ES-I3 (cell line): ENCODE data around the gene ITGA8.
"Not testable (repeated sequence)": the region's sequence is repeated elsewhere in the genome, so short reads cannot be mapped to it uniquely, and the experiment has no call there.

ENCODE experiments used
- H3K36me3 ChIP-seq: 2 replicates; pipeline ENCODE4 v1.6.1; 2013; ENCODE audit warnings: mild to moderate bottlenecking, low read length, control low read depth, moderate library complexity; ENCODE audit not compliant: insufficient read depth
- H3K4me1 ChIP-seq: 2 replicates; pipeline ENCODE4 v1.6.1; 2013; ENCODE audit warnings: mild to moderate bottlenecking, control low read depth, low read length; ENCODE audit not compliant: insufficient read depth
- H3K9ac ChIP-seq: 2 replicates; pipeline ENCODE4 v1.6.1; 2013; ENCODE audit warnings: low read depth, mild to moderate bottlenecking, low read length, moderate library complexity
- H3K9me3 ChIP-seq: 2 replicates; pipeline ENCODE4 v1.6.1; 2013; ENCODE audit warnings: mild to moderate bottlenecking, low read length, moderate library complexity; ENCODE audit not compliant: control insufficient read depth, insufficient read depth

The ITGA8 gene

DNA sequence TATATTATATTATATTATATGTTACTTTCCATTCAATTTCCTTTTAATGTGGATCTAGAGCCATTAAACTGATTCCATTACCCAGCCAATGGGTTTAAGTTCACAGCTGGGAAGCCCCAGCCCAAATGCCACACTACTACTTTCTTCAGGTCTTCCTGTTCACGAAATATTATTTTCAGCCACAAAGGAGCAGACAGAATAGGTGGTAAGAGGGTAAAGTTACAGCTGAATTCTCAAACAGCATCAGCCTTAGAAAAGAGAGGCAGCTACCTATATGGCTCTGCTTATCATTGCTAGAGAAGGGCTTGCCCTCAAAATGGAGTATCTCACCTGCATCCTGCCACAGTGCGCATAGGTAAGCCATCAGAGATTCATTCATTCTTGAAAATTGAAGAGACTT lies 128.3 kb downstream of the ITGA8 start:
- no peaks in the 10 kb centered on the region for H3K36me3 ChIP-seq
- no peaks in the 10 kb centered on the region; the same call in 1 of the 2 replicates for H3K9me3 ChIP-seq
- no peak overlapping the region for H3K9ac ChIP-seq
- H3K4me1 ChIP-seq = no peaks in the 10 kb centered on the region

DNA sequence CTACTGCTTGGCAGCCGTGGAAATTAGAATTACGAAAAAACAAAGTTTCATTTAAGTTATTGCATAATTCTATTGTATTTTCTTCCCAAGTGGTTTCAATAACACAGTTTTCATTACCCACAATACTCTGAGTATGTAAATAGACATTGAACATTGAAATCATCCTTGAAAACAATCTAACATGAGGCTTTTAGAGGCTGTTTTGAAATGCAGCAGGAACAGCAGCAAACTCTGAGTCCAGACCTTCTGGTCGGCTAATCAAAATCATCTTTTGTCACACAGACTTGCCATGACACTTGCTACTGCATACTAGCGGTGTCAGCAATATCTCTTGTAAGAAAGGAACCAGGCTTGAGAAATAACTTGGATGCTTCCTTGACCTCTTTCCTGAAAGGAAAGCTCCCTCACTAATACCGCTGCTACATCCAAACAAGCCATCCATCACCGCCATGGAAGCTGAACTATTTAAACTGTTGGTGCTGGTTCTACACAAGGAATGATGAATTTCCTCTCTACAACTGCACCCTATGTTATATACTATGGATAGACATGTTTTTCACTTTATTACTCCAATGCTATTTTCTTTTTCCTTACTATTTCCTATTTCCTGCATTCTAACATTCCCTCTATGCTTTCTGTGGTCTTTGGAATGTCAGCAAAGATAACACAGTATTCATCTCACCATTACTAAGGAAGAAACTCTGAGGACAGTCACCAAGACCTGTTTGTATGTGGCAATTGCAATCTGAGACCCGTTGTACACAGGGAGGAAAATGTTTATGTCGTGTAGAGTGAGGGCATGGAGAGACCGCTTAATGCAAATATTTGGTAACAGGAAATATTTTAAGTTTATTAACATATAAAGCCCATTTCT lies 130.8 kb downstream of the ITGA8 start:
- Histone ChIP-seq H3K9ac (no peak overlapping the region), H3K36me3 (no peaks in the 10 kb centered on the region), H3K4me1 (no peaks in the 10 kb centered on the region), H3K9me3 (no peaks in the 10 kb centered on the region; the same call in 1 of the 2 replicates)

DNA sequence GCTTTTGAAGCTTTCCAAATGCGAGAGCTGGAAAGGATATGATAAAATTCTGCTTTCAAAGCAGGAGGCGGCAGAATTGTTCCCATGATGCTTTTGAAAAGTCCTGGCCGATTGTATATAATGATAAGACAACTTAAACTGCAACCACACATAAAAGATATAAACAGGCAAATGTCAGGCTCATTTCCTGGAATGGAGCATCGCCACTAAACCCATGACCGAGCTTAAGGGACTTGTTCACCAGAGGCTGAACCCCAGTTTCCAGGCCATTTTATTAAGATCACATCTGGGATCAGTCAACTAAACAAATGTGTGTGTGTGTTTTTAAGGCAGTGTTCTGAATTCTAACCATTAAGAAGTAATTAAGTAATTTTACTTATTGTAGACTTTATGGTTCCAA lies 131.6 kb downstream of the ITGA8 start:
- H3K9ac ChIP-seq = no peak overlapping the region

DNA sequence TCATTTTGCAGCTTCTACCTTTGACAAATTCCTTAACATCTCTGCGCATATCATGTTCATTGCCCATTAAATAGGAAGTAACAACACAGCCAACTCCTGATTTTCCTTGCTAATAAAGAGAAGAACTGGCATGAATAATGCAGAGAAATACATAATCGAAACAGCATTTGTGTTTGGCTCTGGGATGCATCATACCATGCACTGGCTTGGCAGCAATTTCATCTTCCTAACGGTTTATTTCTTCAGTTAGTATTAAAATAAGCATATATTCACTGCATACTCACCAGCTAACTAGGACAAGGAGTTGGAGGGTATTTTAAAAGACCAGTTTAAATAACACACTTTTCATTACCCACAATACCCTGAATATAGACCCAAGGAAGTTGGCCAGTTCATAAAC lies 132.5 kb downstream of the ITGA8 start:
- H3K9me3 ChIP-seq = no peaks in the 10 kb centered on the region; the same call in 1 of the 2 replicates
- no peak overlapping the region for H3K9ac ChIP-seq
- no peaks in the 10 kb centered on the region for H3K36me3 ChIP-seq
- no peaks in the 10 kb centered on the region for H3K4me1 ChIP-seq

More for the DNA sequence above, 131.6 kb downstream of the ITGA8 start:
- no peaks in the 10 kb centered on the region for H3K36me3 ChIP-seq
- H3K4me1 ChIP-seq = no peaks in the 10 kb centered on the region
- H3K9me3 ChIP-seq = no peaks in the 10 kb centered on the region; the same call in 1 of the 2 replicates

DNA sequence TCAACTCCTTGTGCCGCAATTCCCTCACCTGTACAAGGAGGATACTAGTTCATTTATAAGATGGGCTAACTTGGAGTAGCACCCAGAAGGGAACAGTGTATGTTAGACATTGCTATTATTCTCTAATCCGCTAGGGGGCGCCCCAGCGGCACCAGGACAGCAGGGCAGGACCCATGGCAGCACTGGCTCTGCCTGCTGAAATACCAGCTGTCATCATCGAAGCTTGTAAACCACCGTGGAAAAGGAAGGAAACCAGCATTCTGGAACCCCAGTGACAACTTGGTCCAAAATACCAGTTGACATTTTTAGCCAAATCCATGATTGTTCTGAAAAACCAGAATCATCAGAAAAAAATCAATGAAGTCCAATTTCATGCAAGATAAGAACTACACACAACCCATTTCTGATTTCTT lies 134.4 kb downstream of the ITGA8 start:
- Histone ChIP-seq H3K9me3 (no peaks in the 10 kb centered on the region), H3K9ac (no peak overlapping the region), H3K4me1 (no peaks in the 10 kb centered on the region), H3K36me3 (no peaks in the 10 kb centered on the region)

DNA sequence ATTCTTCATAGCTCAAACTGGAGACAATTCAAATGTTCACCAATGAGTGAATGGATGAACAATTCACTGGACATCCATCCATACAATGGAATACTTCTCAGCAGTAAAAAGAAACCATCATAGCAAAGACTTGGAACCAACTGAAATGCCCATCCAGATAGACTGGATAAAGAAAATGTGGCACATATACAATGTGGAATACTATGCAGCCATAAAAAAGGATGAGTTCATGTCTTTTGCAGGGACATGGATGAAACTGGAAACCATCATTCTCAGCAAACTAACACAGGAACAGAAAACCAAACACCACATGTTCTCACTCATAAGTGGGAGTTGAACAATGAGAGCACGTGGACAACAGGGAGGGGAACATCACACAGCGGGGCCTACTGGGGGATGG lies 136.8 kb downstream of the ITGA8 start:
- not testable (repeated sequence) for H3K36me3 ChIP-seq, H3K4me1 ChIP-seq, H3K9me3 ChIP-seq, H3K9ac ChIP-seq

DNA sequence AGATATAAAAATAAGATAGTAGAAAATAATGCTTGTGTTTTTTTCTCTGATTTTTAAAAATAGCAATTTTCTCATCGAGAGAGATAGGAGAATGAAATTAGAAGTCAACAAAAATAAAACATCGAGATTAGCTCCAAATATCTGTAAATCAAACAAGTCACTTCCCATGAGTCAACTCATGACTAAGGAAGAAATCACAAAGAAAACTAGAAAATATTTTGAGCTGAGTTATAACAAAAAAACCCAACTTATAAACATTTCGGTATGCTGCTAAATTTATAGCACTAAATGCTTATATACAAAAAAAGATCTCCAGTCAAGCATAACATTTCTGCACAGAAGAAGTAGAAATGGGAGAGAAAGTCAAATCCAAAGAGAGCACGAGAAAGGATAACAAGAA lies 140.1 kb downstream of the ITGA8 start:
- no peaks in the 10 kb centered on the region for H3K36me3 ChIP-seq

DNA sequence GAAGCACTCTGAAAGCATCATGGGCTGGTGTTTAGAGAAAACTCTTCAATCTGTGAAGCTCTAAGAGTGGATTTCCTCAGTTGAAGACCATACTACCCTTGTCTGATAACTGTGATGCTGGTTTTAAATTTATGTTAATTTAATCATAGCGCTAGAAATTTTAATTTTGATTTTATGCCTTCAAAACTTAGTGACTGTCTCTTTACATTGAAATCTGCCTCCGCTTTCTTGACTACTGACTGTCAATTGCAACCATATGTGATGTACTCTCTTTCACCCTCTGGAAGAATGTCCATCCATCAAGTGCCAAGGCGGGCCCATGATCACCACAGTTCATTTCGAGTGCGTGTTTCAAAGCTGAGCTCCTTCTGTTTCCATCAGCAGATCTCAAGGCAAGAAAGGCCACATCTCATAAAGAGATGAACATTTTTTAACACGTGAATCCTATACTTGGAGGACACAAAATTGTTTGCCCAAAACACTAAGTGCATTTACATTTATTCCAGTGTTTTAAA lies 147.1 kb downstream of the ITGA8 start:
- Histone ChIP-seq H3K9ac (no peak overlapping the region), H3K4me1 (no peaks in the 10 kb centered on the region), H3K36me3 (no peaks in the 10 kb centered on the region), H3K9me3 (no peaks in the 10 kb centered on the region)

More for the DNA sequence above, 140.1 kb downstream of the ITGA8 start:
- H3K9ac ChIP-seq = no peak overlapping the region
- no peaks in the 10 kb centered on the region for H3K4me1 ChIP-seq
- H3K9me3 ChIP-seq = no peaks in the 10 kb centered on the region

DNA sequence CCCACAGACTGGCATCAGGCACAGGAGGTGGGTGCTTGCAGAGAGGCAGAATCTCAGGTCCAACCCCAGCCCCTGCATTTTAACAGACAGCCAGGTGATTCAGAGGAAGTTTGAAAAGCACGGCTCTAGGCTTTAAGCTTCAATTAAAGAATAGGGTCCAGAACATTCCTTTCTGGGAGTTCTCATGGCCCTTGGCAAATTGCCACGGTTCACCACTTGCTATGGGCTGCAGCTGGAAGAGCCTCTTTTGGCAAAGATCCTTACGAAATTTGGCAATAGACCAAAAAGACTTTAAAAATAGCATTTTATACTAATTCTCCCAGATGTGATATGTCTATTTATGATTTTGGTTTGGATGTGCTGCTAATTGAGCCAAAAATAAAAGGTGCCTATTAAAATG lies 148.1 kb downstream of the ITGA8 start:
- H3K9me3 ChIP-seq = no peaks in the 10 kb centered on the region
- H3K4me1 ChIP-seq = no peaks in the 10 kb centered on the region
- no peaks in the 10 kb centered on the region for H3K36me3 ChIP-seq
- no peak overlapping the region for H3K9ac ChIP-seq

DNA sequence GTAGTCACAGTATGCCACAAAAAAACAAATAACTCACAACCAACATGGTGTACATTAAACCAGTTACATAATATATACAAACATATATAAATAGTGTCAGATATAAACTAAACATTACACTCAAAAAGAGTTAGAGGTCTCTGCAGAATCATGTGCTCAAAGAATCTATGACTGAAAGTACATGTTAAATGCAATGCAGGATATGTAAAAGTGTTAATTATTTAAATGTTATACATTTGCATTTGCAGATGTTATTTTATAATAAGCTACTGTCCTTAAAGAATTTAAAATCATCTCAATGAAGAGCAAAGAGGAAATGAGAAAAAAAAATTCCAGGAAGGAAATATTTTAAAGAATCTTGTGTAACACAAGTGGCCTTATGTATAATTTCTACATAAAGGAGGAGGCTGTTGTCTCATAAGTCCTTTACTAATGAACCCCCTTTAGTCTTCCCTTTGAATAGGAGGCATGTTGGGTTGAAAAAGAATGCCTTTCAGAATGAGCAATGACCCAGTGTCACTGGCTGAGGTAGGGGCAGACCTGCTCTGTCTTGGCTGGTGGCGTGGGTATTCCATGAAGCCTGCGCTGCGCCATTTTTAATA lies 148.9 kb downstream of the ITGA8 start:
- Histone ChIP-seq H3K4me1 (no peaks in the 10 kb centered on the region), H3K9ac (no peak overlapping the region), H3K36me3 (no peaks in the 10 kb centered on the region), H3K9me3 (no peaks in the 10 kb centered on the region)

DNA sequence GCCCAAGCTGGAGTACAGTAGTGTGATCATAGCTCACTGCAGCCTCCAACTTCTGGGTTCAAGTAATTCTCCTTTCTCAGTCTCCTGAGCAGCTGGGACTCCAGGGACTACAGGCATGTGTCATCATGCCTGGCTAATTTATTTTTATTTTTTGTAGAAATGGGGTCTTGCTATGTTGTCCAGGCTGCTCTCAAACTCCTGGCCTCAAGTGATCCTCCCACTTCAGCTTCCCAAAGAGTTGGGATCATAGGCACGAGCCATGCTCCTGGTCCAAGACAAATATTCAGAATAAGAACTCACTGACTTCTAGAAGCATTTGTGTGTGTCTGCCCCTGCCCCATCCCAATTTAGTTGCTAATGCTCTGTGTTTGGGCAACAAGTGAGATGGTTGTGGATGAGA lies 151.8 kb downstream of the ITGA8 start:
- no peaks in the 10 kb centered on the region for H3K36me3 ChIP-seq
- no peak overlapping the region for H3K9ac ChIP-seq
- no peaks in the 10 kb centered on the region for H3K4me1 ChIP-seq
- no peaks in the 10 kb centered on the region for H3K9me3 ChIP-seq

DNA sequence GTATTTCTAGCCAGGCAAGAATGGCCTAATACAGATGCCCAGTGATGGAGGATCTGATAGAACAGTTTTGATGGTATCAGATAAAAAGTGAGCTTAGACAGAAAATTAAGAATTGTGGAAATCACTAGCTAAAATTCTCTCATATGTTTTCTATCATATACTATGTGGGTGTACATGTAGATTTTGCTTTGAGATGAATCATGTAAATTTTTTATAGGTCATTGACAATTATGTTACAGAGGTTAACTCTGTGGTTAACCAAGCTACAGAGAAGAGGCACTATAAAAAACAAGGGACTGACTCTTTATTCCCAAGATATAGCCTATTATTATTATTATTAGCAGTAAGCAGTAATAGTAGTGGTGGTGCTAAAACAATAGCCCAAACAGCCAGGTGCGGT lies 156.5 kb downstream of the ITGA8 start:
- no peaks in the 10 kb centered on the region for H3K9me3 ChIP-seq
- H3K9ac ChIP-seq = no peak overlapping the region
- H3K36me3 ChIP-seq = no peaks in the 10 kb centered on the region
- no peaks in the 10 kb centered on the region for H3K4me1 ChIP-seq

DNA sequence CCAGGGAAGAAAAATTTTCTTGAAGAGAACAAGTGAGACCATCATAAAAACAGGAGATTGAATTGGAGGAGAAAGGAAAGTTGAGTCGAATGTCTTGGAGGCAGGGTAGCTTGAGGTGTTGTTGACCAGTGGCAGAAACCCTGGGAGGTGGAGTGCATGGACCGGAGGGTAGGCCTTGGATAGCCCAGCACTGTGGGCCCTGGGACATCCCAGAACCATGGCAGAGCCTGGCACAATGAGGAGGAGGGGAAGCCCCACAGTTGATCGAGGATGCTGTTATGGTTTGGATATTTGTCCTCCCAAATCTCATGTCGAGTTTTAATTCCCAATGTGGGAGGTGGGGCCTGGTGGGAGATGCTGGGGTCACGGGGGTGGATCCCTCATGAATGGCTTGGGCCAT lies 157.1 kb downstream of the ITGA8 start:
- Histone ChIP-seq H3K36me3 (no peaks in the 10 kb centered on the region), H3K9ac (no peak overlapping the region), H3K4me1 (no peaks in the 10 kb centered on the region), H3K9me3 (no peaks in the 10 kb centered on the region)

DNA sequence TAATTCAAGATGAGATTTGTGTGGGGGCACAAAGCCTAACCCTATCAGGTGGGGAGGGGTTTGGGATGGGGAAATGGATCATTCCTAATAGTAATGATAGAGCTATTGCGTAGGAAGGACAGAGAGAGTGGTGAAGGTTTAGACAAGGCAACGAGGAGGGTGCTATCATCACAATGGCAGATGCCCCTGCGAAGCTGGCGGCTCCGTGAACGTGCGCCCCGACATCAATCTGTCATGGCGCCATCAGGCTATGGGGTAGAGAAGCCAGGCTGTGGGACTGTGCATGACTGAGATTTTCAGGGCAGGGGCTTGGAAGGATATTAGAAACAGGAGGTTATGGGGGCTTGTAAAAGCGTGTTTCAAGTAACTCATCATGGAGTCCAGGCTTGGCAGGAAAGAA lies 157.6 kb downstream of the ITGA8 start:
- H3K9me3 ChIP-seq = no peaks in the 10 kb centered on the region
- H3K36me3 ChIP-seq = no peaks in the 10 kb centered on the region
- H3K4me1 ChIP-seq = no peaks in the 10 kb centered on the region
- no peak overlapping the region for H3K9ac ChIP-seq

DNA sequence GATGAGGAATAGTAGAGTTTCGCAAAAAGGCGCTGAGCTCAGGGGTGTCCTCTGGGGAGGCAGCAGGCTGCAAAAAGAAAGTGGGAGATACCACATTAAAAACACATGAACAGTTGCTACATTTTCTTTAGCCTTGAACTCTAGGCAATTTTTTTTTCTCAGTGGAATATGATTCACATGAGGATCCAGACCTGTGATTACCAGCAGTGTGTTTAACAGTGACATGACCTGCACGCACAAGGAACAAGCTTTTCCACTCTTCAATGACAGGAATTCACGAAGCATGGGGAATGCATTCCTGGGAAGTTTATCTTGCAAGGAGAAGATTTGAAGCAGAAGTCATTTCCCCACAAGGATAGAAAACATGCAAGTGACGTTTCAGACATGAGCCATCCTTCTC lies 161.6 kb downstream of the ITGA8 start:
- H3K9me3 ChIP-seq = no peaks in the 10 kb centered on the region
- no peaks in the 10 kb centered on the region for H3K36me3 ChIP-seq
- H3K4me1 ChIP-seq = no peaks in the 10 kb centered on the region
- no peak overlapping the region for H3K9ac ChIP-seq
